HEK293 (cell line): ENCODE data around the gene ADAMTS17.
A peak's percentile ranks its signal among the peaks of the same experiment; 100 is the strongest.

Experiments used
- CTCF ChIA-PET: fragments of 350-600 bp; formaldehyde crosslinking; extraction: SDS; loops from one replicate; lab custom pipeline; 2021; ENCODE audit warnings: antibody characterized with exemption; lab: Yijun Ruan, JAX
- POLR2A ChIA-PET: fragments of 300-600 bp; formaldehyde crosslinking; extraction: SDS; loops from one replicate; lab custom pipeline; 2020; ENCODE audit warnings: antibody characterized with exemption, inconsistent platforms; lab: Yijun Ruan, JAX
- H3K27ac ChIP-seq: fragments of 200-500 bp; sonication (Bioruptor generic); 2 replicates; pipeline ENCODE4 v1.5.1; 2014; ENCODE audit warnings: low read depth, low read length, control low read depth, inconsistent platforms; ENCODE audit errors: extremely low read depth
- H3K36me3 ChIP-seq, 2 experiments: fragments of 200-500 bp in 1 of 2; sonication (Bioruptor generic) in 1 of 2; 1 replicate in 1 of 2; 2 replicates in 1 of 2; pipeline ENCODE4 v1.5.1; 2014 to 2017; ENCODE audit warnings: inconsistent platforms in 2 of 2, low read length in 2 of 2; ENCODE audit not compliant: control insufficient read depth in 2 of 2, insufficient read depth in 1 of 2
- H3K4me1 ChIP-seq: fragments of 200-500 bp; sonication (Bioruptor generic); 2 replicates; pipeline ENCODE4 v1.5.1; 2014; ENCODE audit warnings: mild to moderate bottlenecking, low read length, inconsistent platforms; ENCODE audit not compliant: control insufficient read depth, insufficient read depth
- H3K4me3 ChIP-seq: 2 replicates; pipeline ENCODE4 v1.5.1; 2011; ENCODE audit warnings: low read depth, mild to moderate bottlenecking, control low read depth, low read length, moderate library complexity
- H3K9me3 ChIP-seq: fragments of 200-500 bp; sonication (Bioruptor generic); 2 replicates; pipeline ENCODE4 v1.5.1; 2014; ENCODE audit warnings: low read depth, low read length, inconsistent platforms; ENCODE audit not compliant: control insufficient read depth, insufficient read depth
- HIC1 ChIP-seq: fragments of 450-650 bp; formaldehyde crosslinking; IDR thresholded peaks from 2 replicates; pipeline ENCODE4 v1.5.1; 2016; ENCODE audit warnings: missing biosample characterization, missing genetic modification characterization
- PRDM10 ChIP-seq: fragments of 450-650 bp; formaldehyde crosslinking; IDR thresholded peaks from 2 replicates; pipeline ENCODE4 v1.5.1; 2016; ENCODE audit warnings: missing biosample characterization, missing genetic modification characterization
- ZBTB7A ChIP-seq: fragments of 450-650 bp; formaldehyde crosslinking; IDR thresholded peaks from 2 replicates; pipeline ENCODE4 v1.5.1; 2016; ENCODE audit warnings: low read depth, missing biosample characterization, missing genetic modification characterization
- ZFP3 ChIP-seq: fragments of 450-650 bp; formaldehyde crosslinking; IDR thresholded peaks from 2 replicates; pipeline ENCODE4 v1.5.1; 2016; ENCODE audit warnings: low read depth, missing biosample characterization, missing genetic modification characterization
- ZIC2 ChIP-seq: fragments of 450-650 bp; formaldehyde crosslinking; IDR thresholded peaks from 2 replicates; pipeline ENCODE4 v1.5.1; 2016; ENCODE audit warnings: missing biosample characterization, missing genetic modification characterization
- ZNF112 ChIP-seq: fragments of 450-650 bp; formaldehyde crosslinking; IDR thresholded peaks from 2 replicates; pipeline ENCODE4 v1.5.0; 2017; ENCODE audit warnings: missing biosample characterization, missing genetic modification characterization
- ZNF132 ChIP-seq: fragments of 450-650 bp; formaldehyde crosslinking; IDR thresholded peaks from 2 replicates; pipeline ENCODE4 v1.5.1; 2017; ENCODE audit warnings: missing biosample characterization, missing genetic modification characterization, borderline replicate concordance
- ZNF146 ChIP-seq: fragments of 450-650 bp; formaldehyde crosslinking; IDR thresholded peaks from 2 replicates; pipeline ENCODE4 v1.5.1; 2016; ENCODE audit warnings: missing biosample characterization, missing genetic modification characterization
- ZNF280C ChIP-seq: fragments of 450-650 bp; formaldehyde crosslinking; IDR thresholded peaks from 2 replicates; pipeline ENCODE4 v1.5.1; 2016; ENCODE audit warnings: missing biosample characterization, missing genetic modification characterization
- ZNF335 ChIP-seq: fragments of 450-650 bp; formaldehyde crosslinking; conservative IDR thresholded peaks from 2 replicates; pipeline ENCODE4 v1.5.1; 2016; ENCODE audit warnings: missing biosample characterization, missing genetic modification characterization
- ZNF530 ChIP-seq: fragments of 450-650 bp; formaldehyde crosslinking; IDR thresholded peaks from 2 replicates; pipeline ENCODE4 v1.5.1; 2016; ENCODE audit warnings: low read depth, missing biosample characterization, missing genetic modification characterization
- ZNF548 ChIP-seq: fragments of 450-650 bp; formaldehyde crosslinking; IDR thresholded peaks from 2 replicates; pipeline ENCODE4 v1.5.1; 2016; ENCODE audit warnings: missing biosample characterization, missing genetic modification characterization
- ZNF610 ChIP-seq: fragments of 450-650 bp; formaldehyde crosslinking; IDR thresholded peaks from 2 replicates; pipeline ENCODE4 v1.5.1; 2016; ENCODE audit warnings: missing biosample characterization, missing genetic modification characterization, borderline replicate concordance
- ZNF658 ChIP-seq: fragments of 450-650 bp; formaldehyde crosslinking; IDR thresholded peaks from 2 replicates; pipeline ENCODE4; 2016; ENCODE audit warnings: missing biosample characterization, missing genetic modification characterization
- ZSCAN16 ChIP-seq: fragments of 450-650 bp; formaldehyde crosslinking; IDR thresholded peaks from 2 replicates; pipeline ENCODE4 v1.5.1; 2016; ENCODE audit warnings: missing biosample characterization, missing genetic modification characterization
- TF ChIP-seq, protein P1 (sequence below): fragments of 450-650 bp; formaldehyde crosslinking; IDR thresholded peaks from 2 replicates; pipeline ENCODE4 v1.5.1; 2016; ENCODE audit warnings: missing biosample characterization, missing genetic modification characterization, borderline replicate concordance

ADAMTS17 gene

DNA sequence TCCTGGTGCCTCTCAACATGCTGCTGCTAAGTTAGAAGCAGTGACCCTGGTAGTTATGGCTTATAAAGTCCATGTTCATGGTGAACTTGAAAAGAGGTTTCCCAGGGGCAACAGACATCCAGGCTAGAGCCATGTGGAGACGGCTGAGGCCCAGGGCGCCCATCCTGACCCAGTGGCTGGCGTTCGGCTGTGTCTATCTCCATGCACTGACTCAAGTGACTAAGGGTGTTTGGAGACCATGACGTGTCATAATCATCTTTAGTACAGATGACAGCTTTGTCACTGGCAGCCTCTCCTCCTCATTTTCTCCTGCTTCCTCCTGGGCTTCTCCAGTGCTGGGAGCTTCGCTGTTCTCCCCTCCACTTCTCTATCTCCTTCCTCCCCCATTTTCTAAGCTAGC is 321.2 kb downstream of the ADAMTS17 start (continued):
- TF ChIP-seq ZNF658 (tag by site-specific recombination), result no peak
- no peak for TF ChIP-seq ZBTB7A (tag by site-specific recombination)
- TF ChIP-seq ZNF548 (tag by site-specific recombination), result no peak

- ChIA-PET POLR2A (no interaction called here), CTCF (no interaction called here)
- Histone ChIP-seq H3K4me1 (no peaks in the 10 kb centered on the region), H3K9me3 (no peaks in the 10 kb centered on the region), H3K27ac (no peak overlapping the region), H3K4me3 (no peak overlapping the region), H3K36me3 (no peaks in the 10 kb centered on the region)
- TF ChIP-seq HIC1 (tag by site-specific recombination) (no peak), ZNF335 (tag by site-specific recombination) (no peak), ZNF610 (tag by site-specific recombination) (no peak), ZIC2 (tag by site-specific recombination) (peak; percentile 62)
Observed at GRCh38 chr15:100020189-100020588, 321.6 kb downstream of the ADAMTS17 start.

DNA sequence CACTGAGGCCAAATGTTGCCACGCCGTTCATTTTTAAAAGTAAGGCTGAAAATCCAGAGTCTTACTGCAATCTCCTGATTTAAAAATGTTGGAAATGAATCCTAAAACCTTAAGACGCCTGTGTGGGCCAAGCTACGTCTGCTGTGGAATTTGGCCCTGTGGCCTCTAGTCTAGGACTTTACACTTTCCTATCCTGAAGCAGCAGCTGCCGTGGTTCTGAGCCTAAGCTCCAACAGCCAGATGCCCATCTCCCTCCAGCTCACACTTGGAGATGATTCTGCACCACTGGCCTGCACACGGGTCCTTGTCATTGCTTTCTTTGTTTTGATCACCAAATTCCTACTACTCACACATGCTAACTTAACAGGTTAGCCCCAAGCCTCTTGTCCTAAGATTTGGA is 322.2 kb downstream of the ADAMTS17 start:
- CTCF ChIA-PET, result interaction anchor here (0.6 kb wide), 1 partner anchor 1012 kb away, joined by 3 read pairs; no protein-coding TSS in a partner anchor
- POLR2A ChIA-PET, result no interaction called here
- no peaks in the 10 kb centered on the region for H3K36me3 ChIP-seq
- TF ChIP-seq ZFP3 (tag by site-specific recombination), result no peak
- no peak for TF ChIP-seq ZNF530 (tag by site-specific recombination)
- H3K9me3 ChIP-seq, result no peaks in the 10 kb centered on the region
- H3K4me3 ChIP-seq, result no peak overlapping the region
- no peaks in the 10 kb centered on the region for H3K4me1 ChIP-seq
- no peak overlapping the region for H3K27ac ChIP-seq

DNA sequence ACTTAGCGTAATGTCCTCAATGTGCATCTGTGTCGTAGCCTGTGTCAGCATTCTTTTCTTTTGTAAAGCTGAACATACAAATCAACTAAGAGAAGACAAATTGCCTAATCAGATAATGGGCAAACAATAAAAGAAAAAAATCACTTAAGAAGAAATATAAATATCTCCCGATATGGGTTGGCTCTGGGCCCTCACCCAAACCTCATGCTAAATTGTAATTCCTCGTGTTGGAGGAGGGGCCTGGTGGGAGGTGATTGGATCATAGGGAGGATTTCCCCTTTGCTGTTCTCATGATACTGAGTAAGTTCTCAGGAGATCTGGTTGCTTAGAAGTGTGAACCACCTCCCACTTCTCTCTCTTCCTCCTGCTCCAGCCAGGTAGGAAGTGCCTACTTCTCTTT is 323.6 kb downstream of the ADAMTS17 start:
- Histone ChIP-seq H3K9me3 (no peaks in the 10 kb centered on the region), H3K36me3 (no peaks in the 10 kb centered on the region), H3K4me3 (no peak overlapping the region), H3K27ac (no peak overlapping the region), H3K4me1 (no peaks in the 10 kb centered on the region)
- ChIA-PET POLR2A (no interaction called here), CTCF (no interaction called here)
- TF ChIP-seq ZNF146 (tag by site-specific recombination), result no peak
- no peak for TF ChIP-seq ZNF132 (tag by site-specific recombination)
- TF ChIP-seq ZNF280C (tag by site-specific recombination), result no peak
- no peak for TF ChIP-seq ZSCAN16 (tag by site-specific recombination)
- no peak for TF ChIP-seq PRDM10 (tag by site-specific recombination)
- TF ChIP-seq, protein P1, sequence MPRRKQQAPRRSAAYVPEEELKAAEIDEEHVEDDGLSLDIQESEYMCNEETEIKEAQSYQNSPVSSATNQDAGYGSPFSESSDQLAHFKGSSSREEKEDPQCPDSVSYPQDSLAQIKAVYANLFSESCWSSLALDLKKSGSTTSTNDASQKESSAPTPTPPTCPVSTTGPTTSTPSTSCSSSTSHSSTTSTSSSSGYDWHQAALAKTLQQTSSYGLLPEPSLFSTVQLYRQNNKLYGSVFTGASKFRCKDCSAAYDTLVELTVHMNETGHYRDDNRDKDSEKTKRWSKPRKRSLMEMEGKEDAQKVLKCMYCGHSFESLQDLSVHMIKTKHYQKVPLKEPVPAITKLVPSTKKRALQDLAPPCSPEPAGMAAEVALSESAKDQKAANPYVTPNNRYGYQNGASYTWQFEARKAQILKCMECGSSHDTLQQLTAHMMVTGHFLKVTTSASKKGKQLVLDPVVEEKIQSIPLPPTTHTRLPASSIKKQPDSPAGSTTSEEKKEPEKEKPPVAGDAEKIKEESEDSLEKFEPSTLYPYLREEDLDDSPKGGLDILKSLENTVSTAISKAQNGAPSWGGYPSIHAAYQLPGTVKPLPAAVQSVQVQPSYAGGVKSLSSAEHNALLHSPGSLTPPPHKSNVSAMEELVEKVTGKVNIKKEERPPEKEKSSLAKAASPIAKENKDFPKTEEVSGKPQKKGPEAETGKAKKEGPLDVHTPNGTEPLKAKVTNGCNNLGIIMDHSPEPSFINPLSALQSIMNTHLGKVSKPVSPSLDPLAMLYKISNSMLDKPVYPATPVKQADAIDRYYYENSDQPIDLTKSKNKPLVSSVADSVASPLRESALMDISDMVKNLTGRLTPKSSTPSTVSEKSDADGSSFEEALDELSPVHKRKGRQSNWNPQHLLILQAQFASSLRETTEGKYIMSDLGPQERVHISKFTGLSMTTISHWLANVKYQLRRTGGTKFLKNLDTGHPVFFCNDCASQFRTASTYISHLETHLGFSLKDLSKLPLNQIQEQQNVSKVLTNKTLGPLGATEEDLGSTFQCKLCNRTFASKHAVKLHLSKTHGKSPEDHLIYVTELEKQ (tag by site-specific recombination), result no peak
- TF ChIP-seq ZNF112, result no peak
